Activated CD4-positive, CD25-positive, alpha-beta regulatory T cell treated with anti-CD3 and anti-CD28 coated beads, Interleukin-2, amount 50 U/mL, for 72 hours (primary cell): Measurements from ENCODE around the gene MCM7.

Experiments used
- DNase-seq: peaks from one replicate; pipeline ENCODE4 v3.0.0; 2021

MCM7 gene

DNA sequence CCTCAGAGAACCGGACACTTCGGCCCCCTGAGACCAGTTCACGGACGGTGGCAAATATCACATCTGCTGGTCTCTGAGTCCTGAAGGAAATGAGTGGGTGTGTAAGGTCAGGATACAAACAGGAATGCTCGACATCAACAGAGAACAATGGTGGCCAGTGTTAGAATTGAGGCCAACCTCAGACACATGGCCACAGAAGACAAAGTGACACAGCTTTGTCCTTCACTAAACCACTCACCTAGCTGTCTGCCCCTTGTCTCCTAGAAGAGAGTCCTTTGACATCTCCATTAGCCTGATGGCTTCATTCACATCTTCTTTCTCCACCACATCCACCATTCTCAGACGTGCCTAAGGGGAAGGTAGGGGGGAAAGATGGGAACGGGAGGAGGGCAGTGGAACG, 8.1 kb downstream of the MCM7 start:
- DNase-seq: no peak

DNA sequence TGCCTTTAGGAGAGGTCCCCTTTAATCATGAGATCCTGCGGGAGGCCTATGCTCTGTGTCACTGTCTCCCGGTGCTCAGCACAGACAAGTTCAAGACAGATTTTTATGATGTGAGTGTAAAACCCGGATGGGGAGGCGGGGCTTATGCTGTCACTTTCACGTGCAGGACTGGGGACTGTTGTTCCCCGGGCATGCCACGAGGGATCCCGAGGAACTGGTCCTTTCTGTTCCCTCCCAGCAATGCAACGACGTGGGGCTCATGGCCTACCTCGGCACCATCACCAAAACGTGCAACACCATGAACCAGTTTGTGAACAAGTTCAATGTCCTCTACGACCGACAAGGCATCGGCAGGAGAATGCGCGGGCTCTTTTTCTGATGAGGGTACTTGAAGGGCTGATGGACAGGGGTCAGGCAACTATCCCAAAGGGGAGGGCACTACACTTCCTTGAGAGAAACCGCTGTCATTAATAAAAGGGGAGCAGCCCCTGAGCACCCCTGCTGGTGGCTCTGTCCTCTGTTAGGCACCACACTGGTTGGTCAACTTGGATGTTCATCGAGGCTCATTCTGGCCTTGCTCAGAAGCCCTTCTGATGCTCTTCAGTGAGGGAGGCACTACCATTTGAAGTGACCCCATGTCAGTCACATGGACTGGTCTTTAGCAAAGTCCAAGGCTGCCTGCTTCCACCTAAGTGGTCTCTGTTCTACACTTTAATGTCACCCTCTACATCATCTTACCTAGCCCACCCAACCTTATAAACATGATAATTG, 9.6 kb downstream of the MCM7 start:
- DNase-seq: no peak

DNA sequence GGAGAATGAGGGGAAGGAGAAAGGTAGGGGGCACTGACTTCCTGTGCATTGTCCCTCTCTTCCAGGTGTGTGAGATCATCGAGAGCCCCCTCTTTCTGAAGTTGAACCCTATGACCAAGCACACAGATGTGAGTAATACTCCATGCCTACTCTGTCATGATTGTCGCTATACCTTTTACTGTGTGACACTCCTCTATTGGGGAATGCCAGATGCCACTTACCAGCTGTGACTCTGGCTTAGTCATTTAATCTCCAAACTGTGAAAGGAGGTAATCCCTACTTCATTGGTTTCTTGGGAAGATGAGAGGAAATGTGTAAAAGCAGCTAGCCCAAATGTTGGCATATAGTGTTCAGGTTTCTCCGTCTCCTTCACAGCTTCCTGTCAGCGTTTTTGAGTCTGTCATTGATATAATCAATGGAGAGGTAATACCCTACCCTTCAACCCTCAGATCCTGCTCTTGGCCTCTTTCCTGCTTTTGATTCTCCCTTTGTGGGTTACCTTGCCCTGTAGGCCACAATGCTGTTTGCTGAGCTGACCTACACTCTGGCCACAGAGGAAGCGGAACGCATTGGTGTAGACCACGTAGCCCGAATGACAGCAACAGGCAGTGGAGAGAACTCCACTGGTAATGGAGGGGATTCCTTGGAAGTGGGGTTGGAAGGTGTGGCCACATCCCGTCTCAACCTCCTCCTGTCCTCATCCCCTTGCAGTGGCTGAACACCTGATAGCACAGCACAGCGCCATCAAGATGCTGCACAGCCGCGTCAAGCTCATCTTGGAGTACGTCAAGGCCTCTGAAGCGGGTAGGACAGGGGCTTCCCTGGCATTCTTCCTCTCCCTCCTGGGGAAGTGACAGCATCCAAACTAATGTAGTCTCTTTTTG, 10.4 kb downstream of the MCM7 start:
- DNase-seq: no peak

DNA sequence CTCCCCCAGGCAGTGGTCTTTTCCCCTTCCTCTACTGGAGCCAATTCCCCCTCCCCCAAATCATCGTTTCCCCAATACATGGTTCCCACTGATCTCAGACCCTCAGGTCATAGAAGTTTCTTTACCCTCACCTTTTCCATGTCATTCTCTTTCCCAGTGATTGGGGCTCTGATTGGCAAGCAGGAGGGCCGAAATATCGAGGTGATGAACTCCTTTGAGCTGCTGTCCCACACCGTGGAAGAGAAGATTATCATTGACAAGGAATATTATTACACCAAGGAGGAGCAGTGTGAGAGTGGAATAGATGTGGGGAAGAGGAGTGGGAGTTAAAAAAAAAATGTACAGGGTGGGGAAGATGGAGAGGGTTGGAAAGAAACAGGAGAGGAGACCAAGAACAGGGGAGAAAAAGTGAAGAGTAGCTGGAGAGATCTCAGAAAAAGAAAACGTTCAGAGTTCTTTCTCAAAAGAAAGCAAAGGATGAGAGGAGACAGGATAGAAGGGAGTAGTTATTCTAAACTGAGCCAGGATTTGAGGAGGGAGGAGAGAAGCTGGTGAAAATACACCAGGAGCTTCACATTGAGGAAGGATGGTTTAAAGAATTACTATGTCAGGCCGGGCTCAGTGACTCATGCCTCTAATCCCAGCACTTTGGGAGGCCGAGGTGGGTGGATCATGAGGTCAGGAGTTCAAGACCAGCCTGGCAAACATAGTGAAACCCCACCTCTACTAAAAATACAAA, 11.6 kb downstream of the MCM7 start:
- no peak for DNase-seq

DNA sequence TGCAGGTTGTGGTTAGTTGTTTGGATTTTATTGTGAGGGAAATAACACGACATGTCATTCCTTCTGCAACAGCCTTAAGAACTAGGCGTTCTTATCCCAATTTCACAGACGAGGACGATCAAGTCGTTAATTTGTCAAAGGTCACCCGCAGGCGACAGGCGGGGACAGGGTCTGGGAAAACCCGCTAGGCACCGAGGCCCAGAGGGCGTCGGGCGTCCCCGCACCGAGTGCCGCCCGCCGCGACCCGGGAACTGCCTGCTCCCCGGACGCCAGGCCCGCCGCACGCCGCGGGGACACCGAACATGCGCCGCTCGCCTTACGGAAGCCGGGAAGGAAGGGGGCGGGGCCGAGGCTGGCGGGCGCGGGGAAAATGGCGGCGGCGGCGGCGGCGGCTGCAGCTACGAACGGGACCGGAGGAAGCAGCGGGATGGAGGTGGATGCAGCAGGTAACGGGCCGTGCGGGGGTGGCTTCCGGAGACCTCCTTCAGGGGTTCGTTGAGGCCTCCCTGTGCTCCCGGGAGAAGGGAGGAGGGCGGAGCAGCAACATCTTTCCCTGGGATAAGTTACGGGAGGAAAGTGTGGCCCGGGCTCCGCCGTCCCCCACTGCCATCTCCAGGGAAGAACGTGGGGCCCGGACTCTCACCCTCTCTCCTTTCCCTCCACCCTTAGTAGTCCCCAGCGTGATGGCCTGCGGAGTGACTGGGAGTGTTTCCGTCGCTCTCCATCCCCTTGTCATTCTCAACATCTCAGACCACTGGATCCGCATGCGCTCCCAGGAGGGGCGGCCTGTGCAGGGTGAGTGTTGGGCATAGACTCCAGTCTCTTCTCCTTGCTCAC, 12.4 kb downstream of the MCM7 start, which contains the start of gene COPS6:
TSS of gene COPS6 (plus strand) at position 349 of the 837 bp plus-strand sequence. CDS start at position 371, 22 bp downstream.
- peak; percentile 92 for DNase-seq

DNA sequence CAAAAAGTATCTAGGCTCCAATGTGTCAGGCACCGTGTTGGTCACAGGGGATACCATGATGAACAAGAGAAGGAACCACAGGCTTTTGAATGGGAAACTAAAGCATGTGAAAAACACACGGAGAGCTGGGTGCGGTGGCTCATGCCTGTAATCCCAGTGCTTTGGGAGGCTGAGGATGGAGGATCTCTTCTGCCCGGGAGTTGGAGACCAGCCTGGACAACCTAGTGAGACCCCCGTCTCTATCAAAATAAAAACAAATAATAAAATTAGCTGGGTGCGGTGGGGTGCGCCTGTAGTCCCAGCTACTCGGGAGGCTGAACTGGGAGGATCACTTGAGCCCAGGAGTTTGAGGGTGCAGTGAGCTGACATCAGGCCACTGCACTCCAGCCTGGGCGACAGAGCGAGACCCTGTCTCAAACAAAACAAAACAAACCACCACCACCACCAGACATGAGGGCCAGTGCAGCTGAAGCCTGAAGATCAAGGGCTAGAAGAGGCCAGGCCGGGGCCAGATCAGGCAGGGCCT, 13.0 kb downstream of the MCM7 start:
- DNase-seq: no peak

DNA sequence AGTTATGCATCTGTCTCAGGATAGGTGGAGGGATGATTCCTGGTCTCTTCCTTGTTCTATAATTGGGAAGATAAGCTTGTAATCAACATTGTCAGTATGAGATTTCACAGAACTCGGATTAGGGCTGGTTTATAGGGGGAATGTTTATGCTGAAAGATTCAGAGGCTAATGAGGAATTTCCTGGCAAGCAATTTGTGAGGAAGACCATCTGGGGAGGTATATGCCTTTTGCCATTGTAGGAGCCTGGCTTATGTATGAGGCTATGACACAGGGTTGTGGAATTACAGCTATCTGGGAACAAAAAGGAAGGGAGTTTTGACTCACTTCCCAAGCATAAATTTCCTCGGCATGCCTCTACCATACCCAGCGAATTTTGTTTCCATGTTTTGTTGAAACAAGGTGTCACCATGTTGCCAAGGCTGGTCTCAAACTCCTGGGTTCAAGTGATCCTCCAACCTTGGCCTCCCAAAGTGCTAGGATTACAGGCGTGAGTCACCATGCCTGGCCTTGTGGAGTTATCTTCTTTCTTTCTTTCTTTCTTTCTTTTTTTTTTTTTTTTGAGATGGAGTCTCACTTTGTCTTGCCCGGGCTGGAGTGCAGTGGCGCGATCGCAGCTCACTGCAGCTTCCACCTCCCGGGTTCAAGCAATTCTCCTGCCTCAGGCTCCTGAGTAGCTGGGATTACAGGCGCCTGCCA, 14.0 kb downstream of the MCM7 start:
- no peak for DNase-seq

DNA sequence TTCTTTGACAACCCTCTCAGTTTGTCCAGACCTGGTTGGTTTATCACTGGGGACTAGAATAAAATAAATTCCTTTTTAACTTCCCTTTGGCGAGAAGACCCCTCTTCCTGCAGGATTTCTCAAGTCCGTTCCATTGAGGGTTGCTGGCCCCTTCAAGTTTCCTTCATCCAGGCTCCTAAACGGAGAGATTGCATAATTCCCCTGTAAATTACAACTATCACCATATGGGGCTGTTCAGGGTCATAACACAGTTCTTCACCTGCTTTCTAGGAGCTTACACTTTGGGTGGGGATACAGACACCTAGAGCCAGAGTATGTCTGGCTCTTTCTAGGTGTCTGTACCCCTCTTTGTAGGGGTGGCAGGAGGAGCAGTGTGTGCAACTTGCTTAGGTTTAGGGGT, 15.7 kb downstream of the MCM7 start:
- no peak for DNase-seq

DNA sequence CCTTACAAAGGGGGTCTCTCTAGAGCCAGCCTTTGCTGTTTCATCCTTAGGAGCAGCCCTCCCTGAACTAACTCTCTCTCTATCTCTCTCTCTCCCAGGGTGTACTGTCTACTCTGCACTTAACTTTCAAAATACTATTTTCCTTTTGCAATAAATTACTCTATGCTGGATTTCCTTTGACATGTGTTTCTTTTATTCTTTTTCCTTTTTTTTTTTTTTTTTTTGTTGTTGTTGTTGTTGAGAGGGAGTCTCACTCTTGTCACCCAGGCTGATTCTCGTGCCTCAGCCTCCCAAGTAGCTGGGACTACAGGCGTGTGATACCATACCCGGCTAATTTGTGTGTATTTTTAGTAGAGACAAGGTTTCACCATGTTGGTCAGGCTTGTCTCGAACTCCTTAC, 18.2 kb downstream of the MCM7 start:
- no peak for DNase-seq

DNA sequence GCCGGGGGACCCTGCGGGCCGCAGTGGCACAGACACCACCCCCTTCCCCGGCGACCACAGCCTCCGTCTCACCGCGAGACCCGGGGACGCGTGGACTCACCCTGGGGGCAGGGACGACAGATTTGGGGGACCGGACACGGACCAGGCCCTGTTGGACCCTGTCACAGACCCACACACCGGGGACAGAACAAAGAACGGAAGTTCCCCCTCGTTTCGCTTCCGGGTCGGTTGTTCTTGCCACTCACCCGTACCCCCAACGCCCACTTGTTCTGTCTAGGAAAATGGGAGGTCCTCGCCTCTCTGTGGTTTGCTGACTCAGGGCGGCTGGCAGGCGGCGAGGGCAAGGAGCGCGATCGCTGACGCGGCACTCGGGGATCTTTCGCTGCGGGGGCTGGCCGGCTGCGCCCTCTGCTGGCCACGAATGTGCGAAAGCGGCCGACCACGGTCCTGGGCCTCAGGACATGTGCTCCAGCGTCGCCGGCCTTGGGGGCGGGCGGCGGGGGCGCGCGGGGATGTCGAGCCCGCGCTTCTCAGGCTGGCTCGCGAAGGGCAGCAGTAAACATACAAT, 19.6 kb downstream of the MCM7 start, which contains the start of gene ZNF3:
TSS of gene ZNF3 (minus strand) at position 189 of the 568 bp plus-strand sequence. CDS start 4,366 bp downstream, outside the sequence.
- peak; percentile 98 for DNase-seq

DNA sequence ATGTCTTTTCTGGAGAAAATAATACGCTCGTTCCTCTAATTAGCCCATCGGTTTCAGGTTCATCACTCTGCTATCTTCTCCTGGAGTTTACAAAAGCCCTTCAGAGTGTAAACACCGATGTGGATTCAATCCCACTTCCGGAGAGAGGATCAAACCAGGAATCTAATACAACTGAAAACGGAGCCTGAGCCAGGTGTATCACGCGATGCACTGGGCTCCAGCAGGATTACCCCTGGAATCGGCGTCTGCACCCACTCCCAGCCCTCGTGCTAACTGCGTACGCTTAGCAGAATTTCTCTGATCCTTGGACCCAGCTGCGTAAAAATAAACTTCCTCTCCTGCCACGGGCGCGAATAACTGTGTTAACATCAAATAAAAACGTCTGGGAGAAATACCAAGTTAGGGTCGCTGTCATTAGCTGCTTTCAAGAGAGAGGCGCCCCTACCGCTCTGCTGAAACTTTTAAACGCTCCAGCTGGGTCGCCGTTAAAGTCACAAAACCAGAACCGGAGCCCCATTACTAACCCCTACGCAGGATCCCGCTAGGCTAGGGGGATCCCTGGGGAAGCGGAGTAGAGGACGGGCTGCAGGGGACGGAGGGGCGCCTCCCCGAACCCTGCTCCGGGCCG, 20.2 kb downstream of the MCM7 start:
- no peak for DNase-seq

DNA sequence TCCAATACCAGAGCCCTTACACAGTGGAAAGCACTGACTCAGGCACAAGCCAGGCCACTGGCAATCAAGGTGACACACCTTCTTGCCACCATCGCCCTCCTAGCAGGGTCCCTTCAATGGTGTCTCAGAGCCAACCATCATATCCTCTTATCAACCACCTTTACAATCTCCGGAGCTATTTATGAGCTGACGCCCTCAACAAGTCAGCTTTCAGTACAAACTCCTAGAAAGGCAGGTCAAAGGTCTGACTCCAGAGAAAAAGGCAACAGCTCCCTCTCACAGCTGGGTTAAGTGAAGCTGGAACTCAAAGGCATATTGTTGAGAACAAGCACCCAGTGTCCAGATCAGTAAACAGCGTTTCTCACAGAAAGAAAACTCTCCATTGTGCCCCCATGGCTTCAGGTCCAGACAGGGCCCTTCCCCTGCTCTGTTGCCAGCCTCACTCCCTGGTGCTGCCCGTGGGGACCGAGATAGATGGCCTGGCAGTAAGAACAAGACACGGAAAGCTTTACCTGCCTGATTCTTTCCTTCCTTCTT, 22.1 kb downstream of the MCM7 start:
- no peak for DNase-seq

DNA sequence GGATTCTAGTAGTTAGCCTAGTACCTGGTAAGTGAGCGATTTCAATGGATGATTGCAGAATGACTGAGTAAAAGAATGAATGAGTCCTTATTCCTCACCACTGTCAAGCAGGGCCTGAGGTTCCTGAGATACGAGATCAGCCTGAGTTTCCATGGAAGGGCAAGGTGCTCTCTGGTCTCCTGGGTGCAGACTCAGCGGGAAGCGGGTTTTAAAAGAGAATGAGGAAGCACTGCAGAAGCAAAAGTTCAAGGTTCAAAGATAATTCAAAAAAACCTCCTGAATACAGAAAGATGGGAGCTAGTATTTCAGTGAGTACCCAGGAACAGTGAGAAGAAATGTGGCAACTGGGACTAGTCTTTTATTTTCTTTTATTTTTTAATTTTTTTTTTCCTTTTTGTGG, 24.0 kb downstream of the MCM7 start:
- no peak for DNase-seq

DNA sequence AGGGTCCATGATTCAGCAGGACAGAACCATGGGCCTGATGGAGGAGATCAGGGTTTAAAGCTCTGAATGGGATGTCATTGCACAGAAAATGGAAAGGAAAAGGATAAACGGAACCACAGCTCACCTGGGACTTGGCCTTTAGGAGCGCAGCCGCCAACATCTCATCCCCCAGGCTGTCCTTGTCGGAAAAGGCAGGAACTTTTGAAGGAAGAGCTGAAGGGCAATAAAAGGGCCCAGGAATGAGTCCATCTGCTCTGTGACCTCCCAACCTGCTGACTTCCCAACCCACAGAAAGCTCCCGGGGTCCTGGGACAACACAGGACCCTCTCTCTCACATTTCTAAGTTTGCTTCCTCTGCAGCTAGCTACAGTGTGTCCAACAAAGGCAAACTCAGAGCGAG, 25.8 kb downstream of the MCM7 start:
- DNase-seq: no peak

DNA sequence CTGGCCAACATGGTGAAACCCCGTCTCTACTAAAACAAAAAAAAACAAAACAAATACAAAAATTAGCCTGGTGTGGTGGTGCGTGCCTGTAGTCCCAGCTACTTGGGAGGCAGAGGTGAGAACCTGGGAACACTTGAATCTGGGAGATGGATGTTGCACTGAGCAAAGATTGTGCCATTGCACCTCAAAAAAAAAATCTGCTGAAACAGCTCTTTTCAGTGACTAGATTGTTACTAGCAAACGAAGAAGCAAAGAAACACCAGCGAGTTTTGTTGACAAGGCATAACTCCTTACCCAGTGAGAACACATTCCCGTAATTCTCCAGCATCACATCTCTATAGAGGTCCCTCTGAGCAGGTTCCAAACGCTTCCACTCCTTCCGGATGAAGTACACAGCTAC, 26.4 kb downstream of the MCM7 start:
- no peak for DNase-seq

DNA sequence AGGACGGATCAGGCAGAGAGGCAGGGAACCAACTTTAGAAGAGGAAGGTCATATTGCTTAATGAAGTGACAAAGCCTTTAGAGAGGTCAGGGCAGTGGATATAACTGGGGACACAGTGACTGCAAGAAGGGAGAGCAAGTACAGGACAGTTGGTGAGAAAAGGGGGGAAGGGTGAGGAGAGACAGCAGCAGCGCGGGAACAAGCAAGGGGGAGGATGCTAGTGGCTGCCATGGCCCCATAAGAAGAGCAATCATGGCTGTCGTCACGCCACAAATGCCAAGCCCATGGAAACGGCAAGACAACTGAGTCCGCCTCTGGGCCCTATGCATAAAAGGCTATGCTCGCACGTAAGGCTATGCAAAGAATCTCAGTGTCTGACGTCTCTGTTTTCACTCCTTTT, 28.7 kb downstream of the MCM7 start:
- DNase-seq: no peak

DNA sequence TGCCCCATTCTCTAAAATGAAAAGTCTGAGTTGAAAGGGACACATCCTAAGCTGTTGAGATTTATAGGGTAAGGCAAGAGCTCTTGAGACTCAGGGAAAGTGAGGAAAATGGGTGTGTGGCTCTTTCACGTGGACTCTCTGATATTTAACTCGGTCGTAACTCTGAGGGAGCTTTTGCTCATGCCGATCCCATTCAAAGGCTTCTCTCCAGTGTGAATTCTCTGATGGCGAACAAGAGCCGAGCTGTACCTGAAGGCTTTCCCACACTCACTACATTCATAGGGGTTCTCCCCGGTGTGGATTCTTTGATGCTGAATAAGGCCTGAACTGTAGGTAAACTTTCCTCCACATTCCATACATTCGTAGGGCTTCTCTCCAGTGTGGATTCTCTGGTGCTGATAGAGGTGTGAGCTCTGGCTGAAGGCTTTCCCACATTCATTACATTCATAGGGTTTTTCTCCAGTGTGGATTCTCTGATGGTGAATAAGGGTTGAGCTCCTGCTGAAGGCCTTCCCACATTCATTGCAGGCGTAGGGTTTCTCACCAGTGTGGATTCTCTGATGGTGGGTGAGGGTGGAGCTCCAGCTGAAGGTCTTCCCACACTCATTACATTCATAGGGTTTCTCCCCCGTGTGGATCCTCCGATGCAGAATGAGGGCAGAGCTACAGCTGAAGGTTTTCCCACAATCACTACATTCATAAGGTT, 30.0 kb downstream of the MCM7 start:
- DNase-seq: no peak

DNA sequence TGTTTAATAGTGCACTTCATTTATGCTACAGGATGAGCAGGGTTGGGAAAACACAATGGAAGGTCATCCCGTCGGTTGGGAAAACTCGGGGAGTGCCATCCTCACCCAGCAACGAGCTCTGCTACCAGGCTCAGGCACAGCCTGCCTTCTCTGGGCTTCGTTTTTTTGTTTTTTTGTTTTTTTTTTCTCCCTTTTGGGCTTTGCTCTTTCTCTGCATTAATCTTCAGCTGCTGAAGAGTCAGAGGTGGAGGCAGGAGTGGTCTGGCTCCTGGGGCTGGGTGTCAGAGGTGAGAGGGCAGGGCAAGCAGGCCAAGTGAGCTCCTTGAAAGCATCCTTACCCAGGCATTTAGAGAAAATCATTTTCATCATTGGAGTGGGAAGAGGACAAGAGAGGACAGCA, 31.2 kb downstream of the MCM7 start:
- DNase-seq: no peak

DNA sequence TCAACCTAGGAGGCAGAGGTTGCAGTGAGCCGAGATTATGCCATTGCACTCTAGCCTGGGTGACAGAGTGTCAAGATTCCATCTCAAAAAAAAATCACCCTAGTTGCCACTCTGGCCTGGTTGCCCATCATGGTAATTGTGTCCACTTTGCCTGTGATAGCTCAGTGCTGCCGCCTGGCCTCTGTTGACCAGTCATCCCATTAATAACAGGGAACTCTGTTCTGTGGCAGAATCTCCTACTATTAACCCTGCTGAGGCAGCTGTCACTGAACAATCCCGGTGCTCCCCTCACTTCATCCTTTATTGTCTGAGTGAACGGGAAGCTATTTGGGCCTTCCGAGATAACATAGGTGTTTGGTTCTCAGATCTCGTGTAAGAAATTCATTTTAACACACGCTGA, 34.2 kb downstream of the MCM7 start:
- no peak for DNase-seq
